IPS DF 6.9 (cell line): Measurements from ENCODE around the gene BRWD1.

Experiments used
- DNase-seq: peaks from one replicate; pipeline ENCODE4 v3.0.0-alpha.2; 2013; ENCODE audit warnings: low read depth, low spot score
- H3K27ac ChIP-seq: one replicate; pipeline ENCODE4 v1.5.1; 2013; ENCODE audit warnings: low read length, control low read depth
- H3K27me3 ChIP-seq: 2 replicates; pipeline ENCODE4 v1.6.1; 2013; ENCODE audit warnings: mild to moderate bottlenecking, low read length; ENCODE audit not compliant: control insufficient read depth, insufficient read depth
- H3K36me3 ChIP-seq: 2 replicates; pipeline ENCODE4 v1.6.1; 2013; ENCODE audit warnings: low read length; ENCODE audit not compliant: control insufficient read depth, insufficient read depth
- H3K4me1 ChIP-seq: 2 replicates; pipeline ENCODE4 v1.6.1; 2013; ENCODE audit warnings: low read length; ENCODE audit not compliant: control insufficient read depth, insufficient read depth
- H3K4me3 ChIP-seq: 2 replicates; pipeline ENCODE4 v1.5.1; 2013; ENCODE audit warnings: mild to moderate bottlenecking, low read length
- H3K9me3 ChIP-seq: 2 replicates; pipeline ENCODE4 v1.6.1; 2013; ENCODE audit warnings: low read length, inconsistent platforms; ENCODE audit not compliant: control insufficient read depth, insufficient read depth
- WGBS: extraction: QIAGEN DNeasy Blood & Tissue Kit; methylation state at CpG from one replicate; pipeline ENCODE4 v1.1.7; 2013; ENCODE audit warnings: mixed read lengths, missing lambda C conversion rate; ENCODE audit not compliant: insufficient read length, insufficient coverage; 5-methylcytosine and 5-hydroxymethylcytosine counted together

Gene BRWD1

GRCh38 chr21:39313571-39314142 lies at the start of gene BRWD1:
TSS of gene BRWD1 (minus strand) at chr21:39313632. CDS start at chr21:39313491, 141 bp downstream.
- H3K27me3 ChIP-seq: no peaks in the 10 kb centered on the region
- H3K9me3 ChIP-seq: no peaks in the 10 kb centered on the region
- no peak within 1 kb of the TSS for H3K27ac ChIP-seq
- DNase-seq: peak; percentile 27
- peaks cover 2% of the 10 kb centered on the region; the same call in 1 of the 2 replicates for H3K4me1 ChIP-seq
- no peaks in the 10 kb centered on the region for H3K36me3 ChIP-seq
- peak within 1 kb of the TSS; percentile 88 for H3K4me3 ChIP-seq
- WGBS: no CpG with 5 or more reads among the region's 78 CpGs

- H3K36me3 ChIP-seq: no peaks in the 10 kb centered on the region
- no peak overlapping the region for H3K27ac ChIP-seq
- H3K27me3 ChIP-seq: no peaks in the 10 kb centered on the region
- no peaks in the 10 kb centered on the region for H3K9me3 ChIP-seq
- H3K4me3 ChIP-seq: no peak overlapping the region
- DNase-seq: no peak
- no peaks in the 10 kb centered on the region for H3K4me1 ChIP-seq
- no CpG with 5 or more reads among the region's 3 CpGs for WGBS
These were observed 49.3 kb upstream of the BRWD1 start for GRCh38 chr21:39362733-39363132.

GRCh38 chr21:39359382-39359781 lies 46.0 kb upstream of the BRWD1 start:
- H3K9me3 ChIP-seq: no peaks in the 10 kb centered on the region
- WGBS: no CpG with 5 or more reads among the region's 4 CpGs
- no peak overlapping the region for H3K27ac ChIP-seq
- H3K27me3 ChIP-seq: no peaks in the 10 kb centered on the region
- no peak for DNase-seq
- H3K36me3 ChIP-seq: no peaks in the 10 kb centered on the region
- no peaks in the 10 kb centered on the region for H3K4me1 ChIP-seq
- H3K4me3 ChIP-seq: no peak overlapping the region

GRCh38 chr21:39353295-39353694 lies 39.9 kb upstream of the BRWD1 start:
- no peaks in the 10 kb centered on the region for H3K4me1 ChIP-seq
- H3K9me3 ChIP-seq: no peaks in the 10 kb centered on the region
- H3K36me3 ChIP-seq: no peaks in the 10 kb centered on the region
- no peak overlapping the region for H3K4me3 ChIP-seq
- WGBS: no CpG with 5 or more reads among the region's 3 CpGs
- H3K27me3 ChIP-seq: no peaks in the 10 kb centered on the region
- DNase-seq: no peak
- no peak overlapping the region for H3K27ac ChIP-seq

GRCh38 chr21:39350094-39351005 lies 36.9 kb upstream of the BRWD1 start:
- no CpG with 5 or more reads among the region's 19 CpGs for WGBS
- no peaks in the 10 kb centered on the region for H3K27me3 ChIP-seq
- H3K36me3 ChIP-seq: peaks cover 2% of the 10 kb centered on the region; the same call in 1 of the 2 replicates
- H3K4me3 ChIP-seq: peak overlapping the region; percentile 62; the same call in 1 of the 2 replicates
- H3K9me3 ChIP-seq: no peaks in the 10 kb centered on the region
- H3K27ac ChIP-seq: no peak overlapping the region
- H3K4me1 ChIP-seq: no peaks in the 10 kb centered on the region
- no peak for DNase-seq

- peak overlapping the region; percentile 62; the same call in 1 of the 2 replicates for H3K4me3 ChIP-seq
- WGBS: no CpG with 5 or more reads among the region's 56 CpGs
These were observed 36.0 kb upstream of the BRWD1 start for GRCh38 chr21:39349211-39350093.

GRCh38 chr21:39348355-39349210 lies 35.2 kb upstream of the BRWD1 start, which contains the start of gene HMGN1:
TSS of gene HMGN1 (minus strand) at chr21:39349088. CDS start at chr21:39348917, 171 bp downstream.
- Histone ChIP-seq H3K4me1 (no peaks in the 10 kb centered on the region), H3K9me3 (no peaks in the 10 kb centered on the region), H3K4me3 (peak within 1 kb of the TSS; percentile 62), H3K27ac (no peak within 1 kb of the TSS), H3K36me3 (peaks cover 6% of the 10 kb centered on the region; the same call in 1 of the 2 replicates), H3K27me3 (no peaks in the 10 kb centered on the region)
- peak; percentile 41 for DNase-seq
- WGBS: no CpG with 5 or more reads among the region's 116 CpGs

More at GRCh38 chr21:39349211-39350093, 36.0 kb upstream of the BRWD1 start:
- H3K4me1 ChIP-seq: no peaks in the 10 kb centered on the region
- no peak overlapping the region for H3K27ac ChIP-seq
- H3K27me3 ChIP-seq: no peaks in the 10 kb centered on the region
- H3K9me3 ChIP-seq: no peaks in the 10 kb centered on the region
- peaks cover 2% of the 10 kb centered on the region; the same call in 1 of the 2 replicates for H3K36me3 ChIP-seq
- peak; percentile 89 for DNase-seq

GRCh38 chr21:39348040-39348354 lies 34.6 kb upstream of the BRWD1 start:
- H3K4me3 ChIP-seq: peak overlapping the region; percentile 54; the same call in 1 of the 2 replicates
- no peak for DNase-seq
- H3K27me3 ChIP-seq: no peaks in the 10 kb centered on the region
- H3K36me3 ChIP-seq: peaks cover 12% of the 10 kb centered on the region; the same call in 1 of the 2 replicates
- H3K9me3 ChIP-seq: no peaks in the 10 kb centered on the region
- no CpG with 5 or more reads among the region's 11 CpGs for WGBS
- H3K27ac ChIP-seq: no peak overlapping the region
- H3K4me1 ChIP-seq: no peaks in the 10 kb centered on the region

GRCh38 chr21:39347537-39347936 lies 34.1 kb upstream of the BRWD1 start:
- Histone ChIP-seq H3K4me3 (peak overlapping the region; percentile 54; the same call in 1 of the 2 replicates), H3K27ac (no peak overlapping the region), H3K9me3 (no peaks in the 10 kb centered on the region), H3K4me1 (no peaks in the 10 kb centered on the region), H3K27me3 (no peaks in the 10 kb centered on the region), H3K36me3 (peaks cover 12% of the 10 kb centered on the region; the same call in 1 of the 2 replicates)
- no peak for DNase-seq
- WGBS: no CpG with 5 or more reads among the region's 10 CpGs
